ENCODE results near the gene SLC22A6.

SLC22A6 gene

DNA sequence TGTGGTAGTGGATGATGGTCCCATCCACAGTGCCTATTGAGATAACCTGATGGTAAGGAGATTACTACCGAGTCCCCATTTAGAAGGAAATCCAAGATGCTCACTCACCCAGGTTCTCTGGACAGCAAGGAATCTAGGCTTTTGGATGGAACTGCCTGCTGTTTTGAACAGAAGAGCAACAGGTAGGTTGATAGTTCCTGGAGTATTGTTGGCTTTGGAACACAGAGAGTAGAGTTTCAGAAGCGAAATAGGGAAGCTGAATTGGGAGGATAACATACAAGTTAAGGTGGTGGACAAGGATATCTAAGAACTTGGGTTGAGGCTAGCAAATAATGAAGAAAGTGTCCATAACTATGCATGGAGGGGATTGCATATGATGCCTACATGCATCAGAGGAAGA is 27.6 kb downstream of the SLC22A6 start:
- TF ChIP-seq GLI2 (tag by site-specific recombination; IDR thresholded peaks at IDR 0.05; ENCODE audit: borderline replicate concordance, low read depth), result no peak
- no peak for TF ChIP-seq ZBTB10 (tag by site-specific recombination; IDR thresholded peaks at IDR 0.05)
- peak; percentile 79 for TF ChIP-seq SCRT2 (tag by site-specific recombination; IDR thresholded peaks at IDR 0.05)
- TF ChIP-seq SCRT1 (tag by site-specific recombination; IDR thresholded peaks at IDR 0.05; ENCODE audit: borderline replicate concordance), result peak; percentile 57; the same call in 1 of the 2 replicates
- no peak for TF ChIP-seq ZNF174 (tag by site-specific recombination; IDR thresholded peaks at IDR 0.05)
- no peak for TF ChIP-seq GFI1B (tag by site-specific recombination; IDR thresholded peaks at IDR 0.05)
- no peak for TF ChIP-seq ZBTB48 (tag by site-specific recombination; IDR thresholded peaks at IDR 0.05)
- TF ChIP-seq BCL11B (tag by site-specific recombination; IDR thresholded peaks at IDR 0.05; ENCODE audit: low read depth), result no peak
- no peak for TF ChIP-seq ZFP69B (tag by site-specific recombination; IDR thresholded peaks at IDR 0.05)
- no peak for TF ChIP-seq SP2 (tag by site-specific recombination; IDR thresholded peaks at IDR 0.05)
- no peak overlapping the region for H3K27ac ChIP-seq (ENCODE audit: extremely low read depth, low read depth, low read length)
- no peaks in the 10 kb centered on the region for H3K4me1 ChIP-seq (ENCODE audit: control insufficient read depth, insufficient read depth, low read length)
- H3K9me3 ChIP-seq (ENCODE audit: control insufficient read depth, insufficient read depth, low read depth, low read length), result no peaks in the 10 kb centered on the region
- no peaks in the 10 kb centered on the region for H3K36me3 ChIP-seq (ENCODE audit: control insufficient read depth in 2 of 2, insufficient read depth in 1 of 2, low read length in 2 of 2)
- ChIA-PET POLR2A (no interaction called here), CTCF (interaction anchor here (1.3 kb wide), 1 partner anchor 66 kb away, joined by 4 read pairs; no protein-coding TSS in a partner anchor)
- H3K4me3 ChIP-seq (ENCODE audit: low read depth, low read length), result no peak overlapping the region

- Histone ChIP-seq H3K9me3 (ENCODE audit: control insufficient read depth, insufficient read depth, low read depth, low read length) (no peaks in the 10 kb centered on the region), H3K4me3 (ENCODE audit: low read depth, low read length) (no peak overlapping the region), H3K4me1 (ENCODE audit: control insufficient read depth, insufficient read depth, low read length) (no peaks in the 10 kb centered on the region), H3K27ac (ENCODE audit: extremely low read depth, low read depth, low read length) (no peak overlapping the region), H3K36me3 (ENCODE audit: control insufficient read depth in 2 of 2, insufficient read depth in 1 of 2, low read length in 2 of 2) (no peaks in the 10 kb centered on the region)
- ChIA-PET POLR2A (no interaction called here), CTCF (interaction anchor here (0.6 to 2.5 kb wide), 2 partner anchors 21 to 71 kb away, joined by 3 to 12 read pairs; no protein-coding TSS in a partner anchor)
- TF ChIP-seq ZNF175 (tag by site-specific recombination; IDR thresholded peaks at IDR 0.05) (no peak), ZNF121 (tag by site-specific recombination; IDR thresholded peaks at IDR 0.05) (no peak), ZFP69B (tag by site-specific recombination; IDR thresholded peaks at IDR 0.05) (no peak), ZNF521 (tag by site-specific recombination; IDR thresholded peaks at IDR 0.05) (no peak), ZNF174 (tag by site-specific recombination; IDR thresholded peaks at IDR 0.05) (no peak), ZNF555 (tag by site-specific recombination; conservative IDR thresholded peaks at IDR 0.05) (no peak), ZBTB44 (tag by site-specific recombination; IDR thresholded peaks at IDR 0.05) (no peak), ZNF645 (tag by site-specific recombination; IDR thresholded peaks at IDR 0.05) (no peak), ZFHX2 (tag by site-specific recombination; conservative IDR thresholded peaks at IDR 0.05) (no peak), ZNF37A (tag by site-specific recombination; IDR thresholded peaks at IDR 0.05) (no peak), ZNF785 (tag by site-specific recombination; IDR thresholded peaks at IDR 0.05) (no peak), ZNF514 (tag by site-specific recombination; IDR thresholded peaks at IDR 0.05) (no peak)
- TF ChIP-seq, protein P1, sequence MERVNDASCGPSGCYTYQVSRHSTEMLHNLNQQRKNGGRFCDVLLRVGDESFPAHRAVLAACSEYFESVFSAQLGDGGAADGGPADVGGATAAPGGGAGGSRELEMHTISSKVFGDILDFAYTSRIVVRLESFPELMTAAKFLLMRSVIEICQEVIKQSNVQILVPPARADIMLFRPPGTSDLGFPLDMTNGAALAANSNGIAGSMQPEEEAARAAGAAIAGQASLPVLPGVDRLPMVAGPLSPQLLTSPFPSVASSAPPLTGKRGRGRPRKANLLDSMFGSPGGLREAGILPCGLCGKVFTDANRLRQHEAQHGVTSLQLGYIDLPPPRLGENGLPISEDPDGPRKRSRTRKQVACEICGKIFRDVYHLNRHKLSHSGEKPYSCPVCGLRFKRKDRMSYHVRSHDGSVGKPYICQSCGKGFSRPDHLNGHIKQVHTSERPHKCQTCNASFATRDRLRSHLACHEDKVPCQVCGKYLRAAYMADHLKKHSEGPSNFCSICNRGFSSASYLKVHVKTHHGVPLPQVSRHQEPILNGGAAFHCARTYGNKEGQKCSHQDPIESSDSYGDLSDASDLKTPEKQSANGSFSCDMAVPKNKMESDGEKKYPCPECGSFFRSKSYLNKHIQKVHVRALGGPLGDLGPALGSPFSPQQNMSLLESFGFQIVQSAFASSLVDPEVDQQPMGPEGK (tag by site-specific recombination; IDR thresholded peaks at IDR 0.05), result no peak
- TF ChIP-seq, protein P2, sequence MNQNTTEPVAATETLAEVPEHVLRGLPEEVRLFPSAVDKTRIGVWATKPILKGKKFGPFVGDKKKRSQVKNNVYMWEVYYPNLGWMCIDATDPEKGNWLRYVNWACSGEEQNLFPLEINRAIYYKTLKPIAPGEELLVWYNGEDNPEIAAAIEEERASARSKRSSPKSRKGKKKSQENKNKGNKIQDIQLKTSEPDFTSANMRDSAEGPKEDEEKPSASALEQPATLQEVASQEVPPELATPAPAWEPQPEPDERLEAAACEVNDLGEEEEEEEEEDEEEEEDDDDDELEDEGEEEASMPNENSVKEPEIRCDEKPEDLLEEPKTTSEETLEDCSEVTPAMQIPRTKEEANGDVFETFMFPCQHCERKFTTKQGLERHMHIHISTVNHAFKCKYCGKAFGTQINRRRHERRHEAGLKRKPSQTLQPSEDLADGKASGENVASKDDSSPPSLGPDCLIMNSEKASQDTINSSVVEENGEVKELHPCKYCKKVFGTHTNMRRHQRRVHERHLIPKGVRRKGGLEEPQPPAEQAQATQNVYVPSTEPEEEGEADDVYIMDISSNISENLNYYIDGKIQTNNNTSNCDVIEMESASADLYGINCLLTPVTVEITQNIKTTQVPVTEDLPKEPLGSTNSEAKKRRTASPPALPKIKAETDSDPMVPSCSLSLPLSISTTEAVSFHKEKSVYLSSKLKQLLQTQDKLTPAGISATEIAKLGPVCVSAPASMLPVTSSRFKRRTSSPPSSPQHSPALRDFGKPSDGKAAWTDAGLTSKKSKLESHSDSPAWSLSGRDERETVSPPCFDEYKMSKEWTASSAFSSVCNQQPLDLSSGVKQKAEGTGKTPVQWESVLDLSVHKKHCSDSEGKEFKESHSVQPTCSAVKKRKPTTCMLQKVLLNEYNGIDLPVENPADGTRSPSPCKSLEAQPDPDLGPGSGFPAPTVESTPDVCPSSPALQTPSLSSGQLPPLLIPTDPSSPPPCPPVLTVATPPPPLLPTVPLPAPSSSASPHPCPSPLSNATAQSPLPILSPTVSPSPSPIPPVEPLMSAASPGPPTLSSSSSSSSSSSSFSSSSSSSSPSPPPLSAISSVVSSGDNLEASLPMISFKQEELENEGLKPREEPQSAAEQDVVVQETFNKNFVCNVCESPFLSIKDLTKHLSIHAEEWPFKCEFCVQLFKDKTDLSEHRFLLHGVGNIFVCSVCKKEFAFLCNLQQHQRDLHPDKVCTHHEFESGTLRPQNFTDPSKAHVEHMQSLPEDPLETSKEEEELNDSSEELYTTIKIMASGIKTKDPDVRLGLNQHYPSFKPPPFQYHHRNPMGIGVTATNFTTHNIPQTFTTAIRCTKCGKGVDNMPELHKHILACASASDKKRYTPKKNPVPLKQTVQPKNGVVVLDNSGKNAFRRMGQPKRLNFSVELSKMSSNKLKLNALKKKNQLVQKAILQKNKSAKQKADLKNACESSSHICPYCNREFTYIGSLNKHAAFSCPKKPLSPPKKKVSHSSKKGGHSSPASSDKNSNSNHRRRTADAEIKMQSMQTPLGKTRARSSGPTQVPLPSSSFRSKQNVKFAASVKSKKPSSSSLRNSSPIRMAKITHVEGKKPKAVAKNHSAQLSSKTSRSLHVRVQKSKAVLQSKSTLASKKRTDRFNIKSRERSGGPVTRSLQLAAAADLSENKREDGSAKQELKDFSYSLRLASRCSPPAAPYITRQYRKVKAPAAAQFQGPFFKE (tag by site-specific recombination; IDR thresholded peaks at IDR 0.05; ENCODE audit: borderline replicate concordance), result no peak
Measured at GRCh38 chr11:62954478-62954877, 30.3 kb downstream of the SLC22A6 start.
